Kidney (tissue), 14 donors: Measurements from ENCODE around the gene HAUS8. TPM values are rescaled to one million over a fixed set of nuclear protein-coding genes. Genes with fewer than 3 reads are reported as not detected.

Source experiments
- DNase-seq, 5 donors: peaks; one replicate each; pipeline ENCODE4 v3.0.0-alpha.2; 2013 to 2020
- FAIRE-seq: peaks from 2 replicates; lab custom pipeline; 2012; peaks lifted over from hg19 to GRCh38; lab: Jason Lieb, UNC
- H3K27ac ChIP-seq, 2 donors: one replicate each; pipeline ENCODE4 v1.7.0; 2013; ENCODE audit warnings: low read depth in 2 of 2, low read length in 2 of 2, inconsistent platforms in 1 of 2
- H3K27me3 ChIP-seq: one replicate; pipeline ENCODE4 v1.7.1; 2013; ENCODE audit warnings: low read length, inconsistent platforms; ENCODE audit not compliant: control insufficient read depth, insufficient read depth
- H3K36me3 ChIP-seq, 3 donors: one replicate each; pipeline versions ENCODE4 v1.7.0 to v1.7.1; 2013; ENCODE audit warnings: low read length in 3 of 3, control low read depth in 1 of 3, inconsistent platforms in 1 of 3; ENCODE audit not compliant: insufficient read depth in 3 of 3, control insufficient read depth in 2 of 3
- H3K4me1 ChIP-seq, 3 donors: one replicate each; pipeline versions ENCODE4 v1.7.0 to v1.7.1; 2013; ENCODE audit warnings: low read length in 3 of 3, inconsistent platforms in 1 of 3, low read depth in 1 of 3; ENCODE audit not compliant: control insufficient read depth in 2 of 3, insufficient read depth in 2 of 3
- H3K4me3 ChIP-seq, 3 donors: one replicate each; pipeline versions ENCODE4 v1.7.0 to v1.8.1; 2013; ENCODE audit warnings: low read length in 3 of 3, control low read depth in 1 of 3, inconsistent platforms in 1 of 3
- H3K9ac ChIP-seq, 3 donors: one replicate each; pipeline versions ENCODE4 v1.7.0 to v1.7.1; 2013; ENCODE audit warnings: low read length in 3 of 3, control low read depth in 1 of 3, inconsistent platforms in 1 of 3
- H3K9me3 ChIP-seq, 3 donors: one replicate each; pipeline versions ENCODE4 v1.7.0 to v1.7.1; 2013; ENCODE audit warnings: low read length in 3 of 3, control low read depth in 1 of 3, inconsistent platforms in 1 of 3; ENCODE audit not compliant: control insufficient read depth in 2 of 3, insufficient read depth in 1 of 3
- intact Hi-C: fragments of 100-400 bp; cut with DNase I; formaldehyde crosslinking; loops from one replicate; pipeline ENCODE4 v1.11.1; 2022
- polyA plus RNA-seq: library from polyadenylated mRNA; stranded (reverse); fragments of 350-450 nt; fragmentation: Illumina TruSeq; extraction: RNeasy Lipid Tissue Mini Kit (QIAGEN cat#74804); gene quantifications from one replicate; pipeline ENCODE4 v1.2.3, GENCODE V29; 2014; ENCODE audit warnings: low read depth, low replicate concordance; ENCODE audit not compliant: insufficient read depth
- total RNA-seq: library from RNA; stranded (reverse); fragmentation: NEBNext Ultra II Directional; extraction: Animal tissue kit (Norgen Biotek cat#: 25700); gene quantifications from one replicate; pipeline ENCODE4 v1.2.1, GENCODE V29; 2021
- TF ChIP-seq, protein P1 (sequence below): IDR thresholded peaks from 3 replicates; pipeline ENCODE4 v1.5.1; 2012; ENCODE audit warnings: mild to moderate bottlenecking, moderate library complexity, borderline replicate concordance; ENCODE audit not compliant: insufficient read depth; ENCODE audit errors: extremely low read depth
- donor health status: control.
- donor health status: control.
- donor health status: control.
- donor health status: control.
- donor health status: control.
- donor health status: DM: yes; HTN: yes; CAD: no.
- donor health status: Normal renal cell carcinoma (clear cell type).

Gene HAUS8
- total and polyA plus RNA-seq, 2 donors from 2014 or later, result 5.2 to 6.9 TPM

- H3K4me1 ChIP-seq, result no peaks in the 10 kb centered on the region
- TF ChIP-seq, protein P1, sequence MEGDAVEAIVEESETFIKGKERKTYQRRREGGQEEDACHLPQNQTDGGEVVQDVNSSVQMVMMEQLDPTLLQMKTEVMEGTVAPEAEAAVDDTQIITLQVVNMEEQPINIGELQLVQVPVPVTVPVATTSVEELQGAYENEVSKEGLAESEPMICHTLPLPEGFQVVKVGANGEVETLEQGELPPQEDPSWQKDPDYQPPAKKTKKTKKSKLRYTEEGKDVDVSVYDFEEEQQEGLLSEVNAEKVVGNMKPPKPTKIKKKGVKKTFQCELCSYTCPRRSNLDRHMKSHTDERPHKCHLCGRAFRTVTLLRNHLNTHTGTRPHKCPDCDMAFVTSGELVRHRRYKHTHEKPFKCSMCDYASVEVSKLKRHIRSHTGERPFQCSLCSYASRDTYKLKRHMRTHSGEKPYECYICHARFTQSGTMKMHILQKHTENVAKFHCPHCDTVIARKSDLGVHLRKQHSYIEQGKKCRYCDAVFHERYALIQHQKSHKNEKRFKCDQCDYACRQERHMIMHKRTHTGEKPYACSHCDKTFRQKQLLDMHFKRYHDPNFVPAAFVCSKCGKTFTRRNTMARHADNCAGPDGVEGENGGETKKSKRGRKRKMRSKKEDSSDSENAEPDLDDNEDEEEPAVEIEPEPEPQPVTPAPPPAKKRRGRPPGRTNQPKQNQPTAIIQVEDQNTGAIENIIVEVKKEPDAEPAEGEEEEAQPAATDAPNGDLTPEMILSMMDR, result no peak
- no peaks in the 10 kb centered on the region for H3K27me3 ChIP-seq
- FAIRE-seq (no peak), DNase-seq (no peak)
- no peak overlapping the region for H3K27ac ChIP-seq
- H3K9ac ChIP-seq, result no peak overlapping the region
- intact Hi-C loops, result no loop called here
- no peaks in the 10 kb centered on the region for H3K9me3 ChIP-seq
- H3K4me3 ChIP-seq, result no peak overlapping the region
- H3K36me3 ChIP-seq, result peaks cover 0 to 5% (median 4%) of the 10 kb centered on the region in 3 donors
Observed at GRCh38 chr19:17104679-17105078, 29.4 kb upstream of the HAUS8 start.

GRCh38 chr19:17103177-17103576 is 27.9 kb upstream of the HAUS8 start:
- TF ChIP-seq, protein P1, result peak; percentile 16
- Histone ChIP-seq H3K36me3 (peaks cover 0 to 5% (median 4%) of the 10 kb centered on the region in 3 donors), H3K4me3 (no peak overlapping the region), H3K27me3 (no peaks in the 10 kb centered on the region), H3K4me1 (peaks cover 0 to 2% (median 0%) of the 10 kb centered on the region in 3 donors), H3K9ac (no peak overlapping the region), H3K27ac (no peak overlapping the region), H3K9me3 (no peaks in the 10 kb centered on the region)
- FAIRE-seq, result no peak
- intact Hi-C loops, result no loop called here
- no peak for DNase-seq

DNA sequence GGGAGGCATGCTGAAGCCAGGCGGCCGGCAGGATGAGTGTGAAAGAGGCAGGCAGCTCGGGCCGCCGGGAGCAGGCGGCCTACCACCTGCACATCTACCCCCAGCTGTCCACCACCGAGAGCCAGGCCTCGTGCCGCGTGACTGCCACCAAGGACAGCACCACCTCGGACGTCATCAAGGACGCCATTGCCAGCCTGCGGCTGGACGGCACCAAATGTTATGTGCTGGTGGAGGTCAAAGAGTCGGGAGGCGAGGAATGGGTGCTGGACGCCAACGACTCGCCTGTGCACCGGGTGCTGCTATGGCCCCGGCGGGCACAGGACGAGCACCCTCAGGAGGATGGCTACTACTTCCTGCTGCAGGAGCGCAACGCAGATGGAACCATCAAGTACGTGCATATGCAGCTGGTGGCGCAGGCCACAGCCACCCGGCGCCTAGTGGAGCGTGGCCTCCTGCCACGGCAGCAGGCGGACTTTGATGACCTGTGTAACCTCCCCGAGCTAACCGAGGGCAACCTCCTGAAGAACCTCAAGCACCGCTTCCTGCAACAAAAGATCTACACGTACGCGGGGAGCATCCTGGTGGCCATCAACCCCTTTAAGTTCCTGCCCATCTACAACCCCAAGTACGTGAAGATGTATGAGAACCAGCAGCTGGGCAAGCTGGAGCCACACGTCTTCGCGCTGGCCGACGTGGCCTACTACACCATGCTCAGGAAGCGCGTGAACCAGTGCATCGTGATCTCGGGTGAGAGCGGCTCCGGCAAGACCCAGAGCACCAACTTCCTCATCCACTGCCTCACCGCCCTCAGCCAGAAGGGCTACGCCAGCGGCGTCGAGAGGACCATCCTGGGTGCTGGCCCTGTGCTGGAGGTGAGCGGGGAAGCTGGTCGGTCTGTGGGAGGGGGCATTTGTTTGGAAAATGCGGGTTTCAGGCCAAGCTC is 26.7 kb upstream of the HAUS8 start:
- H3K27ac ChIP-seq, result no peak overlapping the region
- TF ChIP-seq, protein P1, result no peak
- FAIRE-seq (no peak), DNase-seq (no peak)
- H3K4me1 ChIP-seq, result peaks cover 0 to 2% (median 0%) of the 10 kb centered on the region in 3 donors
- intact Hi-C loops, result no loop called here
- H3K4me3 ChIP-seq, result no peak overlapping the region
- no peak overlapping the region for H3K9ac ChIP-seq
- no peaks in the 10 kb centered on the region for H3K27me3 ChIP-seq
- peaks cover 0 to 5% (median 4%) of the 10 kb centered on the region in 3 donors for H3K36me3 ChIP-seq
- H3K9me3 ChIP-seq, result no peaks in the 10 kb centered on the region
